ENCODE measurements around the gene DACT3. TPM values are rescaled to one million over a fixed set of nuclear protein-coding genes. Genes with fewer than 3 reads are reported as not detected.

The DACT3 gene
- total RNA-seq, 4 donors from 2014 or later, result 1.3 to 4.1 (median 2.6) TPM

GRCh38 chr19:46613525-46613924 lies 47.5 kb downstream of the DACT3 start:
- intact Hi-C loops (cut with DNase I; ENCODE audit: low total_unique reads), result loop anchor here (10.0 kb wide), 1 partner anchor 51 kb away; the partner anchor contains the start of gene DACT3
- no peak for DNase-seq (ENCODE audit: low spot score in 2 of 2)
- no peak overlapping the region for H3K4me3 ChIP-seq (ENCODE audit: low read depth, poor library complexity, severe bottlenecking)
- 80 to 85% methylated on average over 22 of the region's 22 CpGs for WGBS, 2 donors
- TF ChIP-seq POLR2A (IDR thresholded peaks at IDR 0.05) (no peak), CTCF (IDR thresholded peaks at IDR 0.05) (no peak)

DNA sequence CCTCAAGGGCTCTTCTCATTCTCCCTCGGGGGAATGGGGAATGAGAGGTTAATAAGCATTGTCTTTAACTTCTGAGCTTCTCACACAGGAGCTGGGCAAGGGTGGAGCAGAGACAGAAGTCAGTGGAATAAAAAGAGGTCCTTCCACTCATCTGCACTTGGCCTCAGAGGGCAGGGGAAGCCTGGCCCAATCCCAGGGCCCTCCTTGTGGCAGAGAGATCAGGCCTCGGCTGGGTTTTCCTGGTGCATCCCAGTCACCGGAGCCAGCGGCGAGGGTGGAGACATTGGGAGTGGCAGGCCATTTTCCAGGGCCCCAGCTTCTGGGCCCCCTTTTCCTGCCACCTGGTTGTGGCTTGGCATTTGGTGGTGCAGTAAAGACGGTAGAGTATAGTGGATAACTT lies 49.2 kb downstream of the DACT3 start:
- 41 to 51% methylated on average over 6 of the region's 6 CpGs for WGBS, 2 donors
- TF ChIP-seq CTCF (IDR thresholded peaks at IDR 0.05), result no peak
- TF ChIP-seq POLR2A (IDR thresholded peaks at IDR 0.05), result no peak
- no peak for DNase-seq (ENCODE audit: low spot score in 2 of 2)
- H3K4me3 ChIP-seq (ENCODE audit: low read depth, poor library complexity, severe bottlenecking), result no peak overlapping the region
- intact Hi-C loops (cut with DNase I; ENCODE audit: low total_unique reads), result loop anchor here (10.0 kb wide), 1 partner anchor 53 kb away; the partner anchor contains the start of gene DACT3

GRCh38 chr19:46610851-46611770 lies 49.9 kb downstream of the DACT3 start:
- intact Hi-C loops (cut with DNase I; ENCODE audit: low total_unique reads), result loop anchor here (10.0 kb wide), 1 partner anchor 54 kb away; the partner anchor contains the start of gene DACT3
- no peak for TF ChIP-seq POLR2A (IDR thresholded peaks at IDR 0.05)
- TF ChIP-seq CTCF (IDR thresholded peaks at IDR 0.05), result no peak
- H3K4me3 ChIP-seq (ENCODE audit: low read depth, poor library complexity, severe bottlenecking), result no peak overlapping the region
- WGBS, 2 donors, result 65 to 66% methylated on average over 16 to 17 of the region's 17 CpGs
- peak in 1 of 2 donors; percentile 79 for DNase-seq (ENCODE audit: low spot score in 2 of 2)

GRCh38 chr19:46610413-46610775 lies 50.6 kb downstream of the DACT3 start:
- intact Hi-C loops (cut with DNase I; ENCODE audit: low total_unique reads), result loop anchor here (10.0 kb wide), 1 partner anchor 54 kb away; the partner anchor contains the start of gene DACT3
- H3K4me3 ChIP-seq (ENCODE audit: low read depth, poor library complexity, severe bottlenecking), result no peak overlapping the region
- TF ChIP-seq POLR2A (IDR thresholded peaks at IDR 0.05) (no peak), CTCF (IDR thresholded peaks at IDR 0.05) (no peak)
- WGBS, 2 donors, result 53 to 57% methylated on average over 5 of the region's 5 CpGs
- DNase-seq (ENCODE audit: low spot score in 2 of 2), result no peak

DNA sequence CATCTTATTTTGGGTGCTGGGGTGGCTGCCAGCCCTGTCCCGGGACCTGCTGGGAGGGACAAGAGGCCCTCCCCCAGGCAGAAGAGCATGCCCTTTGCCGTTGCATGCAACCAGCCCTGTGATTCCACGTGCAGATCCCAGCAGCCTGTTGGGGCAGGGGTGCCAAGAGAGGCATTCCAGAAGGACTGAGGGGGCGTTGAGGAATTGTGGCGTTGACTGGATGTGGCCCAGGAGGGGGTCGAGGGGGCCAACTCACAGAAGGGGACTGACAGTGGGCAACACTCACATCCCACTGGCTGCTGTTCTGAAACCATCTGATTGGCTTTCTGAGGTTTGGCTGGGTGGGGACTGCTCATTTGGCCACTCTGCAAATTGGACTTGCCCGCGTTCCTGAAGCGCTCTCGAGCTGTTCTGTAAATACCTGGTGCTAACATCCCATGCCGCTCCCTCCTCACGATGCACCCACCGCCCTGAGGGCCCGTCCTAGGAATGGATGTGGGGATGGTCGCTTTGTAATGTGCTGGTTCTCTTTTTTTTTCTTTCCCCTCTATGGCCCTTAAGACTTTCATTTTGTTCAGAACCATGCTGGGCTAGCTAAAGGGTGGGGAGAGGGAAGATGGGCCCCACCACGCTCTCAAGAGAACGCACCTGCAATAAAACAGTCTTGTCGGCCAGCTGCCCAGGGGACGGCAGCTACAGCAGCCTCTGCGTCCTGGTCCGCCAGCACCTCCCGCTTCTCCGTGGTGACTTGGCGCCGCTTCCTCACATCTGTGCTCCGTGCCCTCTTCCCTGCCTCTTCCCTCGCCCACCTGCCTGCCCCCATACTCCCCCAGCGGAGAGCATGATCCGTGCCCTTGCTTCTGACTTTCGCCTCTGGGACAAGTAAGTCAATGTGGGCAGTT lies 51.2 kb downstream of the DACT3 start:
- 76 to 78% methylated on average over 30 of the region's 30 CpGs for WGBS, 2 donors
- intact Hi-C loops (cut with DNase I; ENCODE audit: low total_unique reads), result loop anchor here (10.0 kb wide), 1 partner anchor 55 kb away; the partner anchor contains the start of gene DACT3
- H3K4me3 ChIP-seq (ENCODE audit: low read depth, poor library complexity, severe bottlenecking), result no peak overlapping the region
- DNase-seq (ENCODE audit: low spot score in 2 of 2), result peak in 1 of 2 donors; percentile 74
- TF ChIP-seq CTCF (IDR thresholded peaks at IDR 0.05) (no peak), POLR2A (IDR thresholded peaks at IDR 0.05) (no peak)

Measured in lower leg skin (tissue), 4 donors.